CD4-positive, alpha-beta T cell (primary cell): ENCODE measurements around the gene PHF10. TPM values are rescaled to one million over a fixed set of nuclear protein-coding genes. Genes with fewer than 3 reads are reported as not detected.

Source experiments
- ATAC-seq: fragments of 200-7000 bp; cut with Tn5 transposase; one replicate; pipeline ENCODE4 v1.10.0; 2022; ENCODE audit warnings: mild to moderate bottlenecking; ENCODE audit not compliant: poor library complexity
- CTCF ChIA-PET: fragments of 350-600 bp; sonication (Branson Sonifier 250); formaldehyde crosslinking; loops from one replicate; lab custom pipeline; 2021; ENCODE audit warnings: antibody characterized with exemption, inconsistent platforms; lab: Charles Lee
- POLR2A ChIA-PET: fragments of 350-600 bp; sonication (Branson Sonifier 250); formaldehyde crosslinking; loops from one replicate; lab custom pipeline; 2021; ENCODE audit warnings: antibody characterized with exemption, inconsistent platforms; lab: Charles Lee
- DNase-seq, 14 experiments: peaks; one replicate each; pipeline ENCODE4 v3.0.0-alpha.2; 2013 to 2020; ENCODE audit warnings: mixed read lengths in 2 of 14
- H3K27ac ChIP-seq, 2 donors: one replicate each; pipeline versions ENCODE4 v1.5.1 to v1.7.0; 2013; ENCODE audit warnings: low read length in 2 of 2, low read depth in 1 of 2, mild to moderate bottlenecking in 1 of 2
- H3K27me3 ChIP-seq, 2 experiments: 1 replicate in 1 of 2; 2 replicates in 1 of 2; pipeline versions ENCODE4 v1.6.1 to v1.7.0; 2013; ENCODE audit warnings: low read length in 2 of 2, control low read depth in 1 of 2, mild to moderate bottlenecking in 1 of 2, moderate library complexity in 1 of 2; ENCODE audit not compliant: insufficient read depth in 2 of 2, control insufficient read depth in 1 of 2
- H3K36me3 ChIP-seq: one replicate; pipeline ENCODE4 v1.6.1; 2013; ENCODE audit warnings: low read length, control low read depth; ENCODE audit not compliant: insufficient read depth
- H3K4me1 ChIP-seq: one replicate; pipeline ENCODE4 v1.6.1; 2013; ENCODE audit warnings: low read length, control low read depth; ENCODE audit not compliant: insufficient read depth
- H3K4me3 ChIP-seq: one replicate; pipeline ENCODE4 v1.5.1; 2013; ENCODE audit warnings: mild to moderate bottlenecking, low read length, moderate library complexity
- H3K9me3 ChIP-seq, 2 experiments: 1 replicate in 1 of 2; 2 replicates in 1 of 2; pipeline versions ENCODE4 v1.6.1 to v1.7.0; 2013; ENCODE audit warnings: low read length in 2 of 2, mild to moderate bottlenecking in 2 of 2, control low read depth in 1 of 2, moderate library complexity in 1 of 2; ENCODE audit not compliant: control insufficient read depth in 1 of 2, insufficient read depth in 1 of 2
- H3K27ac Mint-ChIP-seq: one replicate; pipeline ENCODE4 v1.8.0; 2020; ENCODE audit warnings: mixed read lengths
- H3K27me3 Mint-ChIP-seq: one replicate; pipeline ENCODE4 v1.8.0; 2021; ENCODE audit warnings: mixed read lengths
- H3K36me3 Mint-ChIP-seq: one replicate; pipeline ENCODE4 v1.8.0; 2021; ENCODE audit warnings: low read depth, mixed read lengths
- H3K4me1 Mint-ChIP-seq: one replicate; pipeline ENCODE4 v1.8.0; 2021; ENCODE audit warnings: low read depth, mixed read lengths
- H3K4me3 Mint-ChIP-seq: one replicate; pipeline ENCODE4 v1.8.0; 2020; ENCODE audit warnings: mild to moderate bottlenecking, mixed read lengths
- H3K9me3 Mint-ChIP-seq: one replicate; pipeline ENCODE4 v1.8.0; 2020; ENCODE audit warnings: mixed read lengths
- intact Hi-C, 2 experiments: fragments of 100-400 bp; cut with DNase I in 1 of 2; cut with micrococcal nuclease in 1 of 2; formaldehyde crosslinking; loops; one replicate each; pipeline versions ENCODE4 v1.15.1 to v1.9.0; 2023 to 2025; cut with DNase I, micrococcal nuclease
- total RNA-seq, 174 experiments: library from RNA in 2 of 174; stranded (reverse) in 2 of 174; gene quantifications; one replicate each; pipeline ENCODE4 v1.2.3 and lab custom pipeline; 2021 to 2026
- TF ChIP-seq, protein P1 (sequence below): fragments of 200-600 bp; IDR thresholded peaks from one replicate; pipeline ENCODE4 v1.8.0; 2022; ENCODE audit warnings: antibody characterized with exemption, mild to moderate bottlenecking

PHF10 gene
- total RNA-seq, 2 experiments from 2014 or later, result 93.9 to 97.8 TPM

DNA sequence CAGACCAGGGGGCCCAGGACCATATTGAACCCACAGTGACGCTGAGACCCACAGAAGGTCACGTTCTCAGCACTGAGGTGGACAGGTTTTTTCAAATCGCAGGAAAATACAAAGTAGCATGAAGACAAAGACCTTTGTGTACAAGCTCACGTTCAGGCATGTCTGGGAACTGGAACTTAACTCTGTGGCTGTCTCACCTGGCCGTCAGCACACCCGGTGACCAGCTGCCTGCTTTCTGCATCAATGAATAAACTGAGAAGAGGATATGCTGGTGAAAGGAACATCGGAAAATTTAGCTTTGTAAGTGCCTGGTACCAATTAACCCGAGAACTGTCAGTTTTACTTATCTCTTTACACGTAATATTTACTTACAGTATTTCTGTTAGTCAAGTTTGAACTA lies 59.0 kb downstream of the PHF10 start:
- Mint-ChIP-seq H3K27ac (no peak overlapping the region), H3K36me3 (peaks cover 55% of the 10 kb centered on the region), H3K4me1 (peaks cover 10% of the 10 kb centered on the region), H3K4me3 (no peak overlapping the region), H3K27me3 (no peaks in the 10 kb centered on the region), H3K9me3 (no peaks in the 10 kb centered on the region)
- peaks cover 23% of the 10 kb centered on the region for H3K36me3 ChIP-seq
- no peak for ATAC-seq
- intact Hi-C loops, result loop anchor here in 1 of 2 experiments (1.0 kb wide), 1 partner anchor 27 kb away; no protein-coding TSS in a partner anchor
- H3K9me3 ChIP-seq, result no peaks in the 10 kb centered on the region
- no peak for DNase-seq
- POLR2A ChIA-PET, result no interaction called here
- H3K27ac ChIP-seq, result no peak overlapping the region
- CTCF ChIA-PET, result no interaction called here
- H3K4me3 ChIP-seq, result no peak overlapping the region
- H3K27me3 ChIP-seq, result no peaks in the 10 kb centered on the region
- TF ChIP-seq, protein P1, sequence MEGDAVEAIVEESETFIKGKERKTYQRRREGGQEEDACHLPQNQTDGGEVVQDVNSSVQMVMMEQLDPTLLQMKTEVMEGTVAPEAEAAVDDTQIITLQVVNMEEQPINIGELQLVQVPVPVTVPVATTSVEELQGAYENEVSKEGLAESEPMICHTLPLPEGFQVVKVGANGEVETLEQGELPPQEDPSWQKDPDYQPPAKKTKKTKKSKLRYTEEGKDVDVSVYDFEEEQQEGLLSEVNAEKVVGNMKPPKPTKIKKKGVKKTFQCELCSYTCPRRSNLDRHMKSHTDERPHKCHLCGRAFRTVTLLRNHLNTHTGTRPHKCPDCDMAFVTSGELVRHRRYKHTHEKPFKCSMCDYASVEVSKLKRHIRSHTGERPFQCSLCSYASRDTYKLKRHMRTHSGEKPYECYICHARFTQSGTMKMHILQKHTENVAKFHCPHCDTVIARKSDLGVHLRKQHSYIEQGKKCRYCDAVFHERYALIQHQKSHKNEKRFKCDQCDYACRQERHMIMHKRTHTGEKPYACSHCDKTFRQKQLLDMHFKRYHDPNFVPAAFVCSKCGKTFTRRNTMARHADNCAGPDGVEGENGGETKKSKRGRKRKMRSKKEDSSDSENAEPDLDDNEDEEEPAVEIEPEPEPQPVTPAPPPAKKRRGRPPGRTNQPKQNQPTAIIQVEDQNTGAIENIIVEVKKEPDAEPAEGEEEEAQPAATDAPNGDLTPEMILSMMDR, result no peak
- H3K4me1 ChIP-seq, result no peaks in the 10 kb centered on the region

DNA sequence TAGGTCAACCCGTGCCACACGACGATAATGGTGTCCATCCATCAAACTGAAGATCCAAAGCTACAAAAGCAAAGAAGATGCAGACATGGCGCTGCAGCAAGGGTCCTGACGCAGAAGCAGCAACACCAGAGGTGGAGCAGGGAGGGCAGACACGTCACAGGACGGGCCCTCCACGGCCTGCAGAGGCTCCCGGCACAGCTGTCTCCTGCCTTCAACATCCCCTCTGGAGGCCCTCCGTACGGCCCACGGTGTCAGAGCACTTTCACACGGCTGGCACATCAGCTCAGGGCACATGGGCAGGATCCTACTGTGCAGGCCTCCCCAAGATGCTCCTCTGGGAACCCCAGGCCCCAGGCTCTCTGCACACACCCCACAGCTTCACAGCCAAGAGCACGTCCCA lies 60.1 kb downstream of the PHF10 start:
- H3K27ac Mint-ChIP-seq, result no peak overlapping the region
- H3K4me3 ChIP-seq, result no peak overlapping the region
- H3K27me3 ChIP-seq, result no peaks in the 10 kb centered on the region
- ChIA-PET CTCF (no interaction called here), POLR2A (no interaction called here)
- H3K36me3 Mint-ChIP-seq, result peaks cover 58% of the 10 kb centered on the region
- no peaks in the 10 kb centered on the region for H3K9me3 ChIP-seq
- peaks cover 23% of the 10 kb centered on the region for H3K36me3 ChIP-seq
- DNase-seq (no peak), ATAC-seq (no peak)
- intact Hi-C loops, result no loop called here
- no peaks in the 10 kb centered on the region for H3K27me3 Mint-ChIP-seq
- no peak overlapping the region for H3K4me3 Mint-ChIP-seq
- H3K27ac ChIP-seq, result no peak overlapping the region
- no peaks in the 10 kb centered on the region for H3K4me1 ChIP-seq
- H3K9me3 Mint-ChIP-seq, result no peaks in the 10 kb centered on the region
- TF ChIP-seq, protein P1, result no peak
- H3K4me1 Mint-ChIP-seq, result peaks cover 1% of the 10 kb centered on the region

DNA sequence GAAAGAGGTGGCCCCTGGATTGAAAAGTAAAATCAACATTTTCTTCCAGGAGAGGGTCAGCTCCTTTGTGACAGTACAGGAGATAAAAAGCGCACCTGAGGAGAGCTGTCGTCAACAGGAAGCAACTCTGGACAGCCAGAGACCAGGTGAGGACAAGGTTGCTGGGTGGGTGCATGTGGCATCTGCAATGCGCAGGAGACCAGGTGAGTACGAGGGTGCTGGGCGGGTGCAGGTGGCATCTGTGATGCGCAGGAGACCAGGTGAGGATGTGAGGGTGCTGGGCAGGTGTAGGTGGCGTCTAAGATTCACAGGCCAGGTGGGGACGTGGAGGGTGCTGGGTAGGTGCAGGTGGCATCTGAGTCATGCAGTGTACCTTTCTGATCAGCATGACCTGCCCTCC lies 60.8 kb downstream of the PHF10 start:
- Mint-ChIP-seq H3K4me1 (no peaks in the 10 kb centered on the region), H3K36me3 (peaks cover 56% of the 10 kb centered on the region), H3K27me3 (no peaks in the 10 kb centered on the region), H3K27ac (no peak overlapping the region), H3K9me3 (no peaks in the 10 kb centered on the region), H3K4me3 (no peak overlapping the region)
- POLR2A ChIA-PET, result no interaction called here
- peaks cover 22% of the 10 kb centered on the region for H3K36me3 ChIP-seq
- ATAC-seq, result no peak
- H3K9me3 ChIP-seq, result no peaks in the 10 kb centered on the region
- no peaks in the 10 kb centered on the region for H3K27me3 ChIP-seq
- no peaks in the 10 kb centered on the region for H3K4me1 ChIP-seq
- H3K4me3 ChIP-seq, result no peak overlapping the region
- intact Hi-C loops, result no loop called here
- TF ChIP-seq, protein P1, result no peak
- CTCF ChIA-PET, result no interaction called here
- DNase-seq, result no peak
- no peak overlapping the region for H3K27ac ChIP-seq
